Measurements from ENCODE around the gene ZNF444. TPM values are rescaled to one million over a fixed set of nuclear protein-coding genes. Genes with fewer than 3 reads are reported as not detected.

ZNF444 gene
- total and polyA plus RNA-seq, 2 donors (not counting 3 experiments of a cell fraction or from before 2014, with no cell fraction given), result 37.2 to 41.7 TPM

DNA sequence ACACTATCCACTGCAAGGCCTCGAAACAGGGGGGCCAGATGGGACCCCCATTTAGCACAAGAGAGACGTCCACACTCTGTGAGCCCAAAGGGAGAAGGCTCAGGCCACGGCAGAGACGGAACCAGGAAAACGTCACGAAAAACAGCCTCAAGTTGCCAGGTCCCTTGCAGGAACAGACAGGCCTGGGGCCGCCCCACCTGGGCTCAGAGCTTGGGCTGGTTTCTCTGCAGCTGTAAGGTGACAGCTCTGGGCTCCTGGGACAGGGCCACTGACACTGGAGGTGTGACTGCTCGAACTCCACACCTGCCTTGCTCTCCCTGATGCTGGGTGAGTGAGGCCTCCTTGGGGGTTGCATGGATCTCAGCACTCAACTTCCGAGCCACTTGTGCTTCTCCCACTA is 23.2 kb upstream of the ZNF444 start:
- ChIA-PET CTCF (interaction anchor here (1.2 kb wide), 1 partner anchor 50 kb away, joined by 4 read pairs; no protein-coding TSS in a partner anchor), POLR2A (no interaction called here)

More for the DNA sequence above, 23.2 kb upstream of the ZNF444 start:
- Histone ChIP-seq H3K9me1 (replicated peaks; ENCODE audit: control insufficient read depth, extremely low read depth, insufficient read depth, low read length) (no peaks in the 10 kb centered on the region), H3K27ac (ENCODE audit: insufficient read depth, low read depth, low read length) (no peak overlapping the region), H3K36me3 (ENCODE audit: control insufficient read depth in 2 of 2, extremely low read depth in 1 of 2, insufficient read depth in 2 of 2, low read length in 2 of 2) (no peaks in the 10 kb centered on the region), H3K4me1 (ENCODE audit: control insufficient read depth, extremely low read depth, insufficient read depth, low read length) (peaks cover 23% of the 10 kb centered on the region), H3K79me2 (ENCODE audit: control insufficient read depth, insufficient read depth, low read length) (peaks cover 69% of the 10 kb centered on the region), H4K20me1 (replicated peaks; ENCODE audit: control insufficient read depth, extremely low read depth, insufficient read depth, low read length) (no peaks in the 10 kb centered on the region), H3K4me3 (replicated peaks in 1 of 3; ENCODE audit: insufficient read depth in 1 of 3, low read depth in 1 of 3, low read length in 3 of 3) (no peak overlapping the region), H3K9ac (replicated peaks; ENCODE audit: extremely low read depth, insufficient read depth, low read length) (no peak overlapping the region), H3K9me3 (replicated peaks; ENCODE audit: control insufficient read depth, insufficient read depth, low read length) (no peaks in the 10 kb centered on the region), H2AFZ (ENCODE audit: low read depth, low read length) (no peak overlapping the region), H3K4me2 (ENCODE audit: insufficient read depth, low read length) (no peak overlapping the region), H3K27me3 (ENCODE audit: control insufficient read depth in 2 of 2, insufficient read depth in 2 of 2, low read length in 2 of 2) (no peaks in the 10 kb centered on the region)
- DNase-seq (ENCODE audit: low read depth, low spot score) (no peak), FAIRE-seq (no peak)
- TF ChIP-seq POLR2A (IDR thresholded peaks at IDR 0.05; ENCODE audit: low read depth, low read length) (no peak), JUN (IDR thresholded peaks at IDR 0.05; ENCODE audit: borderline replicate concordance, insufficient read depth, insufficient read length, low read depth) (no peak), POLR2AphosphoS5 (IDR thresholded peaks at IDR 0.05; ENCODE audit: insufficient read depth, low read depth, low read length) (no peak), GATA2 (IDR thresholded peaks at IDR 0.05; ENCODE audit: insufficient read depth, insufficient read length, low read depth, low read length) (no peak), EZH2 (IDR thresholded peaks at IDR 0.05; ENCODE audit: borderline replicate concordance, low read depth, low read length, severe bottlenecking) (no peak), FOS (IDR thresholded peaks at IDR 0.05; ENCODE audit: borderline replicate concordance, insufficient read depth, low read length) (no peak), MYC (IDR thresholded peaks at IDR 0.05; ENCODE audit: low read depth, low read length) (no peak)
- TF ChIP-seq, protein P1, sequence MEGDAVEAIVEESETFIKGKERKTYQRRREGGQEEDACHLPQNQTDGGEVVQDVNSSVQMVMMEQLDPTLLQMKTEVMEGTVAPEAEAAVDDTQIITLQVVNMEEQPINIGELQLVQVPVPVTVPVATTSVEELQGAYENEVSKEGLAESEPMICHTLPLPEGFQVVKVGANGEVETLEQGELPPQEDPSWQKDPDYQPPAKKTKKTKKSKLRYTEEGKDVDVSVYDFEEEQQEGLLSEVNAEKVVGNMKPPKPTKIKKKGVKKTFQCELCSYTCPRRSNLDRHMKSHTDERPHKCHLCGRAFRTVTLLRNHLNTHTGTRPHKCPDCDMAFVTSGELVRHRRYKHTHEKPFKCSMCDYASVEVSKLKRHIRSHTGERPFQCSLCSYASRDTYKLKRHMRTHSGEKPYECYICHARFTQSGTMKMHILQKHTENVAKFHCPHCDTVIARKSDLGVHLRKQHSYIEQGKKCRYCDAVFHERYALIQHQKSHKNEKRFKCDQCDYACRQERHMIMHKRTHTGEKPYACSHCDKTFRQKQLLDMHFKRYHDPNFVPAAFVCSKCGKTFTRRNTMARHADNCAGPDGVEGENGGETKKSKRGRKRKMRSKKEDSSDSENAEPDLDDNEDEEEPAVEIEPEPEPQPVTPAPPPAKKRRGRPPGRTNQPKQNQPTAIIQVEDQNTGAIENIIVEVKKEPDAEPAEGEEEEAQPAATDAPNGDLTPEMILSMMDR (IDR thresholded peaks at IDR 0.05; ENCODE audit: extremely low read depth in 1 of 2, insufficient read depth in 1 of 2, low read depth in 1 of 2, low read length in 2 of 2), result no peak
- TF ChIP-seq, protein P2, sequence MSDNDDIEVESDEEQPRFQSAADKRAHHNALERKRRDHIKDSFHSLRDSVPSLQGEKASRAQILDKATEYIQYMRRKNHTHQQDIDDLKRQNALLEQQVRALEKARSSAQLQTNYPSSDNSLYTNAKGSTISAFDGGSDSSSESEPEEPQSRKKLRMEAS (IDR thresholded peaks at IDR 0.05; ENCODE audit: insufficient read depth, insufficient read length), result no peak
- BruUV-seq (replicated peaks), result no TSS peak
- dilution Hi-C loops (cut with MboI; ENCODE audit: extremely low pct_ligation_motif_present, low sequenced_read_pairs) (no loop called here), intact Hi-C loops (cut with micrococcal nuclease) (no loop called here)

Measured in endothelial cell of umbilical vein (primary cell).